H1 (cell line): ENCODE results near the gene TYMS. TPM values are rescaled to one million over a fixed set of nuclear protein-coding genes. Genes with fewer than 3 reads are reported as not detected.

Source experiments
- CTCF ChIA-PET: fragments of 300-600 bp; sonication (Branson Sonifier 250); formaldehyde crosslinking; loops from one replicate; lab custom pipeline; 2021; ENCODE audit not compliant: partially characterized antibody; lab: Charles Lee
- POLR2A ChIA-PET: fragments of 300-600 bp; sonication (Branson Sonifier 250); formaldehyde crosslinking; loops from one replicate; lab custom pipeline; 2021; ENCODE audit warnings: inconsistent platforms; ENCODE audit not compliant: partially characterized antibody; lab: Charles Lee
- DNase-seq, 2 experiments: peaks; one replicate each; pipeline versions ENCODE4 v3.0.0 to v3.0.0-alpha.2; 2010 to 2022; ENCODE audit warnings: low spot score in 2 of 2, low read depth in 1 of 2, mixed read lengths in 1 of 2
- FAIRE-seq: peaks from 2 replicates; lab custom pipeline; 2011; peaks lifted over from hg19 to GRCh38; lab: Jason Lieb, UNC
- H2AFZ ChIP-seq: 2 replicates; pipeline ENCODE4 v1.8.1; 2012; ENCODE audit warnings: low read length, inconsistent platforms
- H2AK5ac ChIP-seq: 2 replicates; pipeline ENCODE4 v1.6.1; 2013; ENCODE audit warnings: low read depth, low read length
- H2BK120ac ChIP-seq: replicated peaks from 2 replicates; pipeline ENCODE3; 2013; ENCODE audit warnings: low read depth, low read length, inconsistent platforms
- H2BK12ac ChIP-seq: 2 replicates; pipeline ENCODE4 v1.6.1; 2013; ENCODE audit warnings: low read depth, low read length
- H2BK15ac ChIP-seq: 2 replicates; pipeline ENCODE4 v1.6.1; 2013; ENCODE audit warnings: low read length
- H2BK20ac ChIP-seq: 2 replicates; pipeline ENCODE4 v1.6.1; 2013; ENCODE audit warnings: low read length
- H2BK5ac ChIP-seq: 2 replicates; pipeline ENCODE4 v1.6.1; 2013; ENCODE audit warnings: low read depth, low read length
- H3K14ac ChIP-seq: 2 replicates; pipeline ENCODE4 v1.6.1; 2013; ENCODE audit warnings: inconsistent platforms; ENCODE audit not compliant: insufficient read length
- H3K18ac ChIP-seq: 2 replicates; pipeline ENCODE4 v1.6.1; 2013; ENCODE audit warnings: low read length; ENCODE audit errors: extremely low read depth
- H3K23ac ChIP-seq: 2 replicates; pipeline ENCODE4 v1.6.1; 2013; ENCODE audit warnings: inconsistent platforms; ENCODE audit not compliant: insufficient read length
- H3K23me2 ChIP-seq: 2 replicates; pipeline ENCODE4 v1.6.1; 2013; ENCODE audit warnings: low read depth, low read length
- H3K27ac ChIP-seq: 2 replicates; pipeline ENCODE4 v1.6.1; 2011; ENCODE audit warnings: low read depth, low read length, inconsistent platforms
- H3K27me3 ChIP-seq, 4 experiments: replicated peaks in 1 of 4; 1 replicate in 1 of 4; 2 replicates in 3 of 4; pipeline versions ENCODE4 v1.6.1 to v1.8.1; 2011 to 2013; ENCODE audit warnings: low read length in 3 of 4, mild to moderate bottlenecking in 3 of 4, inconsistent platforms in 2 of 4, mixed read lengths in 2 of 4, moderate library complexity in 1 of 4; ENCODE audit not compliant: control insufficient read depth in 3 of 4, insufficient read depth in 3 of 4; ENCODE audit errors: extremely low read depth in 1 of 4
- H3K36me3 ChIP-seq, 4 experiments: 2 replicates each; pipeline versions ENCODE4 v1.6.1 to v1.8.1; 2011 to 2013; ENCODE audit warnings: mild to moderate bottlenecking in 4 of 4, low read length in 3 of 4, moderate library complexity in 2 of 4, control low read depth in 1 of 4, inconsistent platforms in 1 of 4; ENCODE audit not compliant: insufficient read depth in 4 of 4, control insufficient read depth in 2 of 4
- H3K4ac ChIP-seq: replicated peaks from 2 replicates; pipeline ENCODE3; 2013; ENCODE audit warnings: low read length, low read depth, mixed read lengths, inconsistent platforms; ENCODE audit not compliant: insufficient read length
- H3K4me1 ChIP-seq, 4 experiments: replicated peaks in 1 of 4; 1 replicate in 1 of 4; 2 replicates in 3 of 4; pipeline versions ENCODE4 v1.6.1 to v1.8.1; 2011 to 2013; ENCODE audit warnings: low read length in 3 of 4, inconsistent platforms in 2 of 4, mixed read lengths in 1 of 4; ENCODE audit not compliant: insufficient read depth in 4 of 4, control insufficient read depth in 3 of 4
- H3K4me2 ChIP-seq, 2 experiments: 2 replicates each; pipeline versions ENCODE4 v1.6.1 to v1.8.1; 2011 to 2013; ENCODE audit warnings: low read depth in 2 of 2, low read length in 2 of 2, control low read depth in 1 of 2, inconsistent platforms in 1 of 2, mild to moderate bottlenecking in 1 of 2; ENCODE audit not compliant: insufficient read depth in 1 of 2
- H3K4me3 ChIP-seq, 4 experiments: fragments of 200-600, 300-600 bp in 1 of 4; sonication (generic), shearing (Covaris generic), sonication (Bioruptor Twin) in 1 of 4; 2 replicates each; pipeline versions ENCODE4 v1.5.1 to v1.8.1; 2011 to 2016; ENCODE audit warnings: low read length in 4 of 4, low read depth in 3 of 4, control low read depth in 2 of 4, inconsistent platforms in 2 of 4, mild to moderate bottlenecking in 2 of 4, mixed read lengths in 1 of 4, moderate library complexity in 1 of 4; ENCODE audit not compliant: insufficient read depth in 2 of 4; ENCODE audit errors: extremely low read depth in 1 of 4
- H3K56ac ChIP-seq: replicated peaks from 2 replicates; pipeline ENCODE3; 2013; ENCODE audit warnings: low read depth, mild to moderate bottlenecking, mixed read lengths, low read length, inconsistent platforms; ENCODE audit not compliant: insufficient read length
- H3K79me1 ChIP-seq: 2 replicates; pipeline ENCODE4 v1.6.1; 2013; ENCODE audit warnings: low read depth, low read length, control low read depth
- H3K79me2 ChIP-seq, 2 experiments: 2 replicates each; pipeline versions ENCODE4 v1.6.1 to v1.8.1; 2012 to 2013; ENCODE audit warnings: low read length in 2 of 2, mild to moderate bottlenecking in 2 of 2, inconsistent platforms in 1 of 2; ENCODE audit not compliant: insufficient read depth in 2 of 2, control insufficient read depth in 1 of 2
- H3K9ac ChIP-seq, 4 experiments: replicated peaks in 1 of 4; 1 replicate in 1 of 4; 2 replicates in 3 of 4; pipeline versions ENCODE4 v1.6.1 to v1.8.1; 2011 to 2013; ENCODE audit warnings: low read depth in 3 of 4, low read length in 3 of 4, control low read depth in 2 of 4, mild to moderate bottlenecking in 2 of 4, moderate library complexity in 2 of 4, inconsistent platforms in 1 of 4; ENCODE audit errors: extremely low read depth in 1 of 4
- H3K9me3 ChIP-seq, 2 experiments: 2 replicates each; pipeline versions ENCODE4 v1.6.1 to v1.8.1; 2012 to 2013; ENCODE audit warnings: mild to moderate bottlenecking in 2 of 2, moderate library complexity in 2 of 2, control low read depth in 1 of 2, inconsistent platforms in 1 of 2, low read depth in 1 of 2, low read length in 1 of 2, mixed read lengths in 1 of 2; ENCODE audit not compliant: insufficient read depth in 2 of 2
- H4K20me1 ChIP-seq, 2 experiments: replicated peaks in 1 of 2; 2 replicates each; pipeline versions ENCODE3 to v1.8.1; 2011 to 2013; ENCODE audit warnings: inconsistent platforms in 2 of 2, low read length in 2 of 2, mild to moderate bottlenecking in 1 of 2; ENCODE audit not compliant: insufficient read depth in 2 of 2, control insufficient read depth in 1 of 2
- H4K5ac ChIP-seq: 2 replicates; pipeline ENCODE4 v1.6.1; 2013; ENCODE audit warnings: low read length, low read depth, mixed read lengths, inconsistent platforms; ENCODE audit not compliant: insufficient read length
- H4K8ac ChIP-seq: 2 replicates; pipeline ENCODE4 v1.8.0; 2013; ENCODE audit warnings: mild to moderate bottlenecking, moderate library complexity, low read length, inconsistent platforms; ENCODE audit not compliant: insufficient read depth; ENCODE audit errors: extremely low read depth
- H4K91ac ChIP-seq: replicated peaks from 2 replicates; pipeline ENCODE3; 2013; ENCODE audit warnings: low read length, mixed read lengths, inconsistent platforms; ENCODE audit not compliant: insufficient read length
- ATF3 ChIP-seq: IDR thresholded peaks from 2 replicates; pipeline ENCODE4 v1.6.1; 2011; ENCODE audit warnings: low read depth, mild to moderate bottlenecking, low read length; ENCODE audit not compliant: insufficient read depth
- EZH2 ChIP-seq: fragments of 200-600 bp; sonication (generic); IDR thresholded peaks from 2 replicates; pipeline ENCODE4 v1.7.1; 2012; ENCODE audit warnings: low read depth, mild to moderate bottlenecking, moderate library complexity, low read length, inconsistent platforms; ENCODE audit not compliant: severe bottlenecking
- FOSL1 ChIP-seq: IDR thresholded peaks from 2 replicates; pipeline ENCODE4 v1.6.1; 2011; ENCODE audit warnings: mild to moderate bottlenecking, low read depth, low read length, moderate library complexity; ENCODE audit not compliant: insufficient read depth
- HDAC2 ChIP-seq, 2 experiments: fragments of 300-600 bp in 1 of 2; sonication (generic) in 1 of 2; IDR thresholded peaks; 2 replicates each; pipeline ENCODE4 v1.6.1; 2011 to 2012; ENCODE audit warnings: low read depth in 2 of 2, low read length in 2 of 2, mild to moderate bottlenecking in 2 of 2, moderate library complexity in 2 of 2, borderline replicate concordance in 1 of 2, inconsistent platforms in 1 of 2
- HDAC6 ChIP-seq: IDR thresholded peaks from one replicate; pipeline ENCODE4 v1.7.1; 2012; ENCODE audit warnings: low read depth, mild to moderate bottlenecking, inconsistent platforms, low read length, moderate library complexity
- JUN ChIP-seq: IDR thresholded peaks from 2 replicates; pipeline ENCODE4 v1.6.1; 2011; ENCODE audit warnings: low read depth, mild to moderate bottlenecking, improper control_type of control experiment, low read length
- NRF1 ChIP-seq: IDR thresholded peaks from 2 replicates; pipeline ENCODE4 v1.6.1; 2011; ENCODE audit warnings: mild to moderate bottlenecking, low read depth, low read length, improper control_type of control experiment
- PHF8 ChIP-seq: fragments of 200-600 bp; sonication (generic); conservative IDR thresholded peaks from 2 replicates; pipeline ENCODE4 v1.7.1; 2012; ENCODE audit warnings: low read depth, mild to moderate bottlenecking, inconsistent platforms, low read length, moderate library complexity
- POLR2A ChIP-seq, 2 experiments: IDR thresholded peaks; 1 replicate in 1 of 2; 2 replicates in 1 of 2; pipeline ENCODE4 v1.6.1; 2011; ENCODE audit warnings: low read depth in 2 of 2, low read length in 2 of 2, mild to moderate bottlenecking in 2 of 2; ENCODE audit errors: control extremely low read depth in 1 of 2
- POU5F1 ChIP-seq: IDR thresholded peaks from 2 replicates; pipeline ENCODE4 v1.6.1; 2011; ENCODE audit warnings: low read depth, mild to moderate bottlenecking, low read length, moderate library complexity
- SP1 ChIP-seq: IDR thresholded peaks from 2 replicates; pipeline ENCODE4 v1.6.1; 2011; ENCODE audit warnings: low read depth, low read length
- SP4 ChIP-seq: IDR thresholded peaks from 2 replicates; pipeline ENCODE4 v1.6.1; 2012; ENCODE audit warnings: low read length, inconsistent platforms
- YY1 ChIP-seq: IDR thresholded peaks from 2 replicates; pipeline ENCODE4 v1.6.1; 2011; ENCODE audit warnings: low read depth, mild to moderate bottlenecking, low read length
- ZNF274 ChIP-seq: IDR thresholded peaks from 2 replicates; pipeline ENCODE4 v1.7.0; 2012; ENCODE audit warnings: low read length, borderline replicate concordance; ENCODE audit errors: extremely low read depth
- WGBS, 2 experiments: shearing (Covaris generic) in 1 of 2; methylation state at CpG; one replicate each; pipeline versions ENCODE4 v1.1.6 to v1.1.7; 2013 to 2015; ENCODE audit warnings: low lambda C conversion rate in 2 of 2, mixed read lengths in 2 of 2, inconsistent platforms in 1 of 2, low coverage in 1 of 2, missing lambda C conversion rate in 1 of 2; ENCODE audit not compliant: insufficient replicate concordance in 2 of 2, insufficient coverage in 1 of 2, insufficient read length in 1 of 2; ENCODE audit errors: extremely low coverage in 1 of 2, missing lambda C conversion rate in 1 of 2; 5-methylcytosine and 5-hydroxymethylcytosine counted together
- polyA plus RNA-seq, 7 experiments: library from polyadenylated mRNA; depleted of rRNA in 3 of 7; stranded (reverse) in 5 of 7; unstranded in 2 of 7; fragments of >200 nt in 5 of 7; fragments of 200-250 nt in 2 of 7; gene quantifications; 1 replicate in 5 of 7; 2 replicates in 1 of 7; 4 replicates in 1 of 7; pipeline versions ENCODE4 v1.2.1 to v1.2.3, GENCODE V29; 2011 to 2013; ENCODE audit warnings: missing spikeins in 2 of 7, mixed read lengths in 2 of 7
- total RNA-seq: library from RNA; stranded (reverse); fragmentation: NEBNext Ultra II Directional; extraction: Animal tissue kit (Norgen Biotek cat#: 25700); gene quantifications from 2 replicates; pipeline ENCODE4 v1.2.1, GENCODE V29; 2021

The TYMS gene
- total and polyA plus RNA-seq, 2 of the 8 experiments (the other 6 are each of a cell fraction or from before 2014, with no cell fraction given): 91.9 to 110 TPM

- no peak overlapping the region for H3K4me3 ChIP-seq
- TF ChIP-seq PHF8 (no peak), SP1 (no peak), JUN (no peak), POU5F1 (no peak), YY1 (no peak), FOSL1 (no peak), ATF3 (no peak), SP4 (no peak), ZNF274 (no peak), NRF1 (no peak), POLR2A (IDR thresholded peaks at IDR 0.05; ENCODE audit: control extremely low read depth in 1 of 2, low read depth in 2 of 2, low read length in 2 of 2) (no peak), HDAC6 (no peak), HDAC2 (IDR thresholded peaks at IDR 0.05; ENCODE audit: borderline replicate concordance in 1 of 2, low read depth in 2 of 2, low read length in 2 of 2) (no peak), EZH2 (no peak)
- H2BK20ac ChIP-seq: no peak overlapping the region
- H3K14ac ChIP-seq: no peak overlapping the region
- H3K79me1 ChIP-seq: no peaks in the 10 kb centered on the region
- no peaks in the 10 kb centered on the region for H3K9me3 ChIP-seq
- no peaks in the 10 kb centered on the region for H3K27me3 ChIP-seq
- H3K4ac ChIP-seq: no peak overlapping the region
- FAIRE-seq (no peak), DNase-seq (no peak)
- H3K79me2 ChIP-seq: no peaks in the 10 kb centered on the region
- no peak overlapping the region for H4K8ac ChIP-seq
- H3K18ac ChIP-seq: no peak overlapping the region
- H2BK12ac ChIP-seq: no peak overlapping the region
- peaks cover 2 to 5% of the 10 kb centered on the region in 2 experiments for H4K20me1 ChIP-seq
- H2BK15ac ChIP-seq: no peak overlapping the region
- no peak overlapping the region for H3K27ac ChIP-seq
- H2BK5ac ChIP-seq: no peak overlapping the region
- peaks cover 6 to 23% (median 17%) of the 10 kb centered on the region in 4 experiments; a peak in 6 of 8 replicates for H3K36me3 ChIP-seq
- H2AFZ ChIP-seq: no peak overlapping the region
- no peak overlapping the region for H4K5ac ChIP-seq
- POLR2A ChIA-PET: interaction anchor here (0.7 to 1.5 kb wide), 2 partner anchors 10 to 11 kb away, joined by 3 to 4 read pairs; no protein-coding TSS in a partner anchor
- 89% methylated on average over 5 of the region's 5 CpGs; no CpG with 5 or more reads in 1 of the 2 experiments for WGBS, 2 experiments
- no peak overlapping the region for H2BK120ac ChIP-seq
- no peak overlapping the region for H3K56ac ChIP-seq
- H3K4me2 ChIP-seq: no peak overlapping the region
- H3K9ac ChIP-seq: no peak overlapping the region
- H2AK5ac ChIP-seq: no peak overlapping the region
- no peak overlapping the region for H4K91ac ChIP-seq
- peaks cover 4 to 13% (median 7%) of the 10 kb centered on the region in 4 experiments for H3K4me1 ChIP-seq
- CTCF ChIA-PET: interaction anchor here (2.1 to 5.0 kb wide), 3 partner anchors 16 to 149 kb away, joined by 5 to 31 read pairs (median 6); no protein-coding TSS in a partner anchor
- H3K23me2 ChIP-seq: peaks cover 2% of the 10 kb centered on the region; the same call in 1 of the 2 replicates
- H3K23ac ChIP-seq: no peak overlapping the region
Observed at GRCh38 chr18:681985-682384, 24.5 kb downstream of the TYMS start.
